Daoy (cell line): ENCODE measurements around the gene ZNF526. TPM values are rescaled to one million over a fixed set of nuclear protein-coding genes. Genes with fewer than 3 reads are reported as not detected.
A peak's percentile ranks its signal among the peaks of the same experiment; 100 is the strongest.

ENCODE experiments used
- DNase-seq: peaks from one replicate; pipeline ENCODE4 v3.0.0-alpha.2; 2015; ENCODE audit warnings: low read depth
- total RNA-seq: library from RNA; depleted of rRNA; stranded (reverse); fragments of >200 nt; shearing (Covaris generic); gene quantifications from 2 replicates; pipeline ENCODE4 v1.2.3, GENCODE V29; 2014

ZNF526 gene
- total RNA-seq, 1 experiment from 2014 or later: 9.1 TPM

- DNase-seq: no peak
Measured at GRCh38 chr19:42224940-42225717, 5.0 kb downstream of the ZNF526 start.

GRCh38 chr19:42225718-42226292 is 5.7 kb downstream of the ZNF526 start:
- DNase-seq: no peak

- DNase-seq: no peak
Measured at GRCh38 chr19:42226886-42227285, 6.8 kb downstream of the ZNF526 start.

- DNase-seq: no peak
Measured at GRCh38 chr19:42228641-42229040, 8.5 kb downstream of the ZNF526 start.

GRCh38 chr19:42229301-42229854 is 9.3 kb downstream of the ZNF526 start:
- DNase-seq: no peak

GRCh38 chr19:42229855-42230351 is 9.8 kb downstream of the ZNF526 start:
- no peak for DNase-seq

GRCh38 chr19:42230571-42230970 is 10.5 kb downstream of the ZNF526 start:
- no peak for DNase-seq

GRCh38 chr19:42232435-42232834 is 12.3 kb downstream of the ZNF526 start:
- no peak for DNase-seq

- no peak for DNase-seq
Measured at GRCh38 chr19:42233106-42233505, 13.0 kb downstream of the ZNF526 start.

- no peak for DNase-seq
Measured at GRCh38 chr19:42233678-42234292, 13.7 kb downstream of the ZNF526 start.

GRCh38 chr19:42234364-42234763 is 14.3 kb downstream of the ZNF526 start:
- no peak for DNase-seq

GRCh38 chr19:42235181-42235580 is 15.1 kb downstream of the ZNF526 start:
- no peak for DNase-seq

GRCh38 chr19:42239544-42240220 is 19.6 kb downstream of the ZNF526 start:
- DNase-seq: no peak

GRCh38 chr19:42241279-42241678 is 21.2 kb downstream of the ZNF526 start:
- DNase-seq: no peak

GRCh38 chr19:42242069-42242511 is 22.0 kb downstream of the ZNF526 start:
- no peak for DNase-seq

- DNase-seq: peak; percentile 99
Measured at GRCh38 chr19:42242512-42243409, 22.6 kb downstream of the ZNF526 start, which contains the start of gene GSK3A. Gene GSK3A, minus strand, starts transcription at chr19:42242602. Its CDS starts 137 bp downstream, at chr19:42242465.

GRCh38 chr19:42244347-42245220 is 24.5 kb downstream of the ZNF526 start:
- peak; percentile 96 for DNase-seq

- DNase-seq: no peak
Measured at GRCh38 chr19:42245231-42245630, 25.1 kb downstream of the ZNF526 start.

GRCh38 chr19:42246143-42246921 is 26.2 kb downstream of the ZNF526 start:
- DNase-seq: peak; percentile 74
